Muscle of leg (tissue), 11 donors: Measurements from ENCODE around the gene FANCM. TPM values are rescaled to one million over a fixed set of nuclear protein-coding genes. Genes with fewer than 3 reads are reported as not detected.
"Not testable (repeated sequence)": the region's sequence is repeated elsewhere in the genome, so short reads cannot be mapped to it uniquely, and the experiment has no call there.

Source experiments
- DNase-seq: peaks from one replicate; pipeline ENCODE4 v3.0.0; 2013
- H3K27ac ChIP-seq: one replicate; pipeline ENCODE4 v1.5.1; 2013; ENCODE audit warnings: mild to moderate bottlenecking, low read length, control low read depth
- H3K27me3 ChIP-seq: one replicate; pipeline ENCODE4 v1.6.1; 2013; ENCODE audit warnings: low read length; ENCODE audit not compliant: control insufficient read depth, insufficient read depth
- H3K36me3 ChIP-seq: one replicate; pipeline ENCODE4 v1.6.1; 2013; ENCODE audit warnings: low read length; ENCODE audit not compliant: control insufficient read depth, insufficient read depth
- H3K4me1 ChIP-seq: one replicate; pipeline ENCODE4 v1.6.1; 2013; ENCODE audit warnings: low read length; ENCODE audit not compliant: control insufficient read depth, insufficient read depth
- H3K4me3 ChIP-seq: one replicate; pipeline ENCODE4 v1.5.1; 2013; ENCODE audit warnings: low read length, control low read depth
- H3K9me3 ChIP-seq: replicated peaks from 2 replicates; pipeline ENCODE4 v1.6.1; 2013; ENCODE audit warnings: low read depth, low read length; ENCODE audit not compliant: control insufficient read depth
- WGBS: methylation state at CpG from one replicate; pipeline ENCODE4 v1.1.5; 2013; ENCODE audit warnings: missing lambda C conversion rate; ENCODE audit not compliant: insufficient coverage; 5-methylcytosine and 5-hydroxymethylcytosine counted together
- polyA plus RNA-seq, 8 donors: library from polyadenylated mRNA; unstranded; fragments of 120-200 nt; gene quantifications; one replicate each; pipeline versions ENCODE4 v1.2.1 to v1.2.3, GENCODE V29; 2013; ENCODE audit warnings: inconsistent platforms in 1 of 8, low replicate concordance in 1 of 8; ENCODE audit not compliant: insufficient read length in 8 of 8, insufficient read depth in 1 of 8
- total RNA-seq: library from RNA; stranded (reverse); fragments of 120-200 nt; gene quantifications from one replicate; pipeline ENCODE4 v1.2.4, GENCODE V29; 2013

FANCM gene
- total and polyA plus RNA-seq, 9 donors: 5.5 to 8.5 (median 7.5) TPM

- WGBS: 96% methylated on average over 6 of the region's 6 CpGs
- H3K4me1 ChIP-seq: peaks cover 3% of the 10 kb centered on the region
These were observed 5.0 kb downstream of the FANCM start for GRCh38 chr14:45140661-45141187.

GRCh38 chr14:45142083-45142482, 6.4 kb downstream of the FANCM start:
- not testable (repeated sequence) for DNase-seq, H3K36me3 ChIP-seq, H3K4me1 ChIP-seq, H3K27me3 ChIP-seq, H3K4me3 ChIP-seq, H3K9me3 ChIP-seq, H3K27ac ChIP-seq
- no CpG with 5 or more reads among the region's 8 CpGs for WGBS

More at GRCh38 chr14:45140661-45141187, 5.0 kb downstream of the FANCM start:
- Histone ChIP-seq H3K4me3 (no peak overlapping the region), H3K9me3 (no peaks in the 10 kb centered on the region), H3K27ac (no peak overlapping the region), H3K36me3 (peaks cover 5% of the 10 kb centered on the region), H3K27me3 (no peaks in the 10 kb centered on the region)
- no peak for DNase-seq

- DNase-seq: no peak
- H3K27ac ChIP-seq: no peak overlapping the region
- no peak overlapping the region for H3K4me3 ChIP-seq
- peaks cover 5% of the 10 kb centered on the region for H3K36me3 ChIP-seq
- H3K9me3 ChIP-seq: no peaks in the 10 kb centered on the region
- H3K4me1 ChIP-seq: no peaks in the 10 kb centered on the region
- H3K27me3 ChIP-seq: no peaks in the 10 kb centered on the region
These were observed 8.9 kb downstream of the FANCM start for GRCh38 chr14:45144658-45145057.

- H3K4me3 ChIP-seq: no peak overlapping the region
- no peaks in the 10 kb centered on the region for H3K4me1 ChIP-seq
- peaks cover 5% of the 10 kb centered on the region for H3K36me3 ChIP-seq
- WGBS: 83% methylated on average over 1 of the region's 3 CpGs
- H3K27ac ChIP-seq: no peak overlapping the region
- DNase-seq: no peak
- H3K27me3 ChIP-seq: no peaks in the 10 kb centered on the region
- H3K9me3 ChIP-seq: no peaks in the 10 kb centered on the region
These were observed 9.5 kb downstream of the FANCM start for GRCh38 chr14:45145214-45145613.

- WGBS: no CpG with 5 or more reads among the region's 3 CpGs
- H3K27ac ChIP-seq: no peak overlapping the region
- no peaks in the 10 kb centered on the region for H3K9me3 ChIP-seq
- H3K36me3 ChIP-seq: peaks cover 4% of the 10 kb centered on the region
- H3K4me3 ChIP-seq: no peak overlapping the region
- H3K27me3 ChIP-seq: no peaks in the 10 kb centered on the region
- DNase-seq: no peak
- H3K4me1 ChIP-seq: no peaks in the 10 kb centered on the region
These were observed 13.9 kb downstream of the FANCM start for GRCh38 chr14:45149602-45150001.

GRCh38 chr14:45150386-45150890, 14.7 kb downstream of the FANCM start:
- H3K9me3 ChIP-seq: no peaks in the 10 kb centered on the region
- DNase-seq: no peak
- no peaks in the 10 kb centered on the region for H3K4me1 ChIP-seq
- no peak overlapping the region for H3K27ac ChIP-seq
- WGBS: 100% methylated on average over 2 of the region's 4 CpGs
- H3K27me3 ChIP-seq: no peaks in the 10 kb centered on the region
- H3K4me3 ChIP-seq: no peak overlapping the region
- no peaks in the 10 kb centered on the region for H3K36me3 ChIP-seq

- Histone ChIP-seq H3K9me3 (no peaks in the 10 kb centered on the region), H3K36me3 (no peaks in the 10 kb centered on the region)
These were observed 20.3 kb downstream of the FANCM start for GRCh38 chr14:45156067-45156466.

GRCh38 chr14:45169906-45170305, 34.2 kb downstream of the FANCM start:
- Histone ChIP-seq H3K27me3 (no peaks in the 10 kb centered on the region), H3K27ac (no peak overlapping the region), H3K4me1 (no peaks in the 10 kb centered on the region), H3K4me3 (no peak overlapping the region), H3K36me3 (peaks cover 7% of the 10 kb centered on the region), H3K9me3 (no peaks in the 10 kb centered on the region)
- DNase-seq: no peak

More at GRCh38 chr14:45156067-45156466, 20.3 kb downstream of the FANCM start:
- DNase-seq: no peak
- Histone ChIP-seq H3K27me3 (no peaks in the 10 kb centered on the region), H3K4me3 (no peak overlapping the region), H3K27ac (no peak overlapping the region), H3K4me1 (no peaks in the 10 kb centered on the region)

- Histone ChIP-seq H3K36me3 (peaks cover 2% of the 10 kb centered on the region), H3K4me3 (no peak overlapping the region), H3K27me3 (no peaks in the 10 kb centered on the region), H3K9me3 (no peaks in the 10 kb centered on the region), H3K4me1 (no peaks in the 10 kb centered on the region), H3K27ac (no peak overlapping the region)
- WGBS: 93% methylated on average over 2 of the region's 5 CpGs
- no peak for DNase-seq
These were observed 41.3 kb downstream of the FANCM start for GRCh38 chr14:45177076-45177475.

- H3K36me3 ChIP-seq: no peaks in the 10 kb centered on the region
- DNase-seq: no peak
- no peak overlapping the region for H3K4me3 ChIP-seq
- H3K4me1 ChIP-seq: no peaks in the 10 kb centered on the region
- no peak overlapping the region for H3K27ac ChIP-seq
- no peaks in the 10 kb centered on the region for H3K27me3 ChIP-seq
- no peaks in the 10 kb centered on the region for H3K9me3 ChIP-seq
- no CpG with 5 or more reads among the region's 5 CpGs for WGBS
These were observed 45.6 kb downstream of the FANCM start for GRCh38 chr14:45181329-45181728.

- no peak overlapping the region for H3K27ac ChIP-seq
- H3K9me3 ChIP-seq: no peaks in the 10 kb centered on the region
- H3K4me3 ChIP-seq: no peak overlapping the region
- no CpG with 5 or more reads among the region's 3 CpGs for WGBS
- H3K4me1 ChIP-seq: no peaks in the 10 kb centered on the region
- H3K36me3 ChIP-seq: no peaks in the 10 kb centered on the region
- no peak for DNase-seq
- H3K27me3 ChIP-seq: no peaks in the 10 kb centered on the region
These were observed 46.1 kb downstream of the FANCM start for GRCh38 chr14:45181806-45182205.
